Fibroblast of the conjunctiva (primary cell): Measurements from ENCODE around the gene VTI1B.
"Not testable (repeated sequence)": the region's sequence is repeated elsewhere in the genome, so short reads cannot be mapped to it uniquely, and the experiment has no call there.

Source experiments
- DNase-seq: peaks from one replicate; pipeline ENCODE4 v3.0.0-alpha.2; 2010; ENCODE audit warnings: low read depth

The VTI1B gene

GRCh38 chr14:67674480-67675218, at the start of gene VTI1B:
Gene VTI1B, minus strand, starts transcription at chr14:67674632. Its CDS starts 143 bp downstream, at chr14:67674489.
- no peak for DNase-seq

DNA sequence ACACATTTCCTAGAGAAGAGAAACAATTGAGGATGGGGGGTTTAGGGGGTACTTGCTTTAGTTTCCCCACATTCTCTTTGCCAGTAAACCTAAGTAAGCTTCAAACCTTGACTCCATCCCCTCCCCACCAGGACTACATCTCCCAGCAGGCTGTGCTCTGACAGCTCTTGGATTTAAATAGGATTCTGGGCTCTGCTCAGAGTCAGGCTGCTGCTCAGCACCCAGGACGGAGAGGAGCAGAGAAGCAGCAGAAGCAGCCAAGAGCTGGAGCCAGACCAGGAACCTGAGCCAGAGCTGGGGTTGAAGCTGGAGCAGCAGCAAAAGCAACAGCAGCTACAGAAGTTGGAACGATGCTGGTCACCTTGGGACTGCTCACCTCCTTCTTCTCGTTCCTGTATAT, 47.9 kb upstream of the VTI1B start:
- peak; percentile 43 for DNase-seq

DNA sequence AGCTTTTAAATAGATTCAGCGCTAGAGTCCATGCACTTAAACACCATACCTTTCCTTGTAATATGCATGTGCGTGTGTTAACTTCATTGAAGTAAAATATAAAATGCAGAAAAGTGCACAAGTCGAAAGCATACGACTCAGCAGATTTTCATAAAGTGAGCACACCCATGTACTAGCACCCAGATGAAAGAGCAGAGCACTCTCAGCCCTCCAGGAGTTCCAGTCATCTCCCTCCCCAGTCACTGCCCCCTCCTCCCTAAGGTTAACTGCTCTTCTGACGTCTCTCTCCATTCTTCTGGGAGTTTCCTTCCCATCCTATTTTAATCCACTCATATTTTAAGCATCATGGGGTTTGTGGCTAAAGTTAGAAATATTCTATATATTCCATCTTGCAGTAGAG, 47.4 kb upstream of the VTI1B start:
- no peak for DNase-seq

DNA sequence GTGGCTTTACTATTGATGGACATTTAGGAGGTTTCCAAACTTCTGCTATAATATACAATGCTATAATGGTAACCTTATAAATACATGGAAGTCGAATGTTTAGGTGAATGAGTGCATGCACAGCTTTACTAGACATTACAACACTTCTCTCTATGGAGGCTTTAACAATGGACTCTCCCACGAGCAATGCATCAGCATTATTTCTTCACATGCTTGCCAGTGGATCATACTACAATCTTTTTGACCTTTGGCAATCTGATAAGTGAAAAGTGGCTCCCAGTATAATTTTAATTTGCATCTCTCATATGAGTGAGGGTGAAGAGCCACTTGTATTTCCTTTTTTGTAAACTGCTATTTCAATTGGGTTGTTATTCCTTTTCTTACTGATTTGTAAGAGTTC, 45.4 kb upstream of the VTI1B start:
- DNase-seq, result no peak

DNA sequence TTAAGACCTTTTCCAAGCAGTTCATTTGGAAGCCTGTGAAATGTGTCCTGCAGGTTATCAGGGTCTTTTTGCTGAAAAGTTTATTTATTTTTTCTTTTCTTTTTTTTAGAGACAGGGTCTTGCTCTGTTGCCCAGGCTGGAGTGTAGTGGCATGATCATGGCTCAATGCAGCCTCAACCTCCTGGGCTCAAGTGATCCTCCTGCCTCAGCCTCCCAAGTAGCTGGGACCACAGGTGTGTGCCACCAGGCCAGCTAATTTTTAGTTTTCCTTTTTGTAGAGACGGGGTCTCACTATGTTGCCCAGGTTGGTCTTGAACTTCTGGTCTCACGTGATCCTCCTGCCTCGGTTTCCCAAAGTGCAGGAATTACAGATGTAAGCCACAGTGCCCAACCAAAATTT, 45.0 kb upstream of the VTI1B start:
- not testable (repeated sequence) for DNase-seq

DNA sequence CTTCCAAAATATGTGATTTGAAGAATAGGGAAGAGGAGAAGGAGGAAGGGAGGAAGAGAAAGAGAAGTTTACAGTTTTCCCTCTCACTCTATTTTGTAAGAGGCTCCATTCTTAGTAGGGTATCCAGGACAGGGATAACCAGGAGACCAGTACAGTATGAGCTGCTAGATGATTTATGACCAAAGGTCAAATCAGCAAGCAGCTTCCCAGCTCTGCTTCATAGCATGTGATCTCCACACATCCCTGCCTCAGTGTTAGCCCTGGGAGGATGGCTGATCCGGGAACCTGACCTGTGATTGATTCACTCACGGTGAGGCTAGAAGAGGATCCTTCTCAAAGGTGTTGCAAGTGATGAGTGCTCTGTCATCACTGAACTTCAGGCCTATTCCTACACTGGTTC, 43.8 kb upstream of the VTI1B start:
- DNase-seq, result no peak

DNA sequence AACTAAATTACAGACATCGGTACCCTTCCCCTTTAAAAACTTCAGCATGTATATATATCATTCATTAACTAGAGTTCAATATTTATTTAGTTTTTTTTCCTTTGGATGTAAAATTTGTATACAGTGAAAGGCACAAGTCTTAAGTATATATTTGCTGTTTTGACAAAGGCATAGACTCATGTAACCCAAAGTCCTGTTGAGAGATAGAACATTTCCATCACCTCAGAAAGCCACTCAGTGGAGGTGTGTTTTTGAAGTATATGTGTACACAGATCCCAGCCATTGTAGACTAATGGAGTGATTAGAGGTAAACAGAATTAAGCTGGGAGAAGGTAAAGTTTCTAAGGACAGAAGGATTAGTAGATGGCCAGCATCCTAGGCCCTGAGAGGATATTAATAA, 42.6 kb upstream of the VTI1B start:
- no peak for DNase-seq

GRCh38 chr14:67710209-67710608, 35.8 kb upstream of the VTI1B start:
- DNase-seq, result no peak

- DNase-seq, result not testable (repeated sequence)
These were observed 35.4 kb upstream of the VTI1B start for GRCh38 chr14:67709796-67710195.

DNA sequence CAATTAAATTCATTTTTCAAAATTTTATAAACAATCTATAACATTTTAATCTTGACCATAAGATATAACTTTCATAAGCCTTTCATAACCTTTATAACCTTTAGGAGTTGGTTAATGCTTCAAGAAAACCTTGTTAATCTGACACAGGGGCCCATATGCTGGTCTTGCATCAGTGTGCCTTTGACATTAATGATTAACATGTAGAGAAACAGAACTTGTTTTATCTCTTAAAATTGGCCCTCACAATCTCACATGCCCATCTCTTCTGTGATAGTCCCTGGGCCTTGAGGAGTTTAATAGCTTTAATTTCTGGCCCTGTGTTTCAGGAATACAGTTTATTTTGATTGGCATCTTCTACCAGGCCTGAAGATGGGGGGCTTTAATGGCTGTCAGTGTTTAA, 34.9 kb upstream of the VTI1B start:
- DNase-seq, result not testable (repeated sequence)

GRCh38 chr14:67705211-67705610, 30.8 kb upstream of the VTI1B start:
- DNase-seq, result no peak

DNA sequence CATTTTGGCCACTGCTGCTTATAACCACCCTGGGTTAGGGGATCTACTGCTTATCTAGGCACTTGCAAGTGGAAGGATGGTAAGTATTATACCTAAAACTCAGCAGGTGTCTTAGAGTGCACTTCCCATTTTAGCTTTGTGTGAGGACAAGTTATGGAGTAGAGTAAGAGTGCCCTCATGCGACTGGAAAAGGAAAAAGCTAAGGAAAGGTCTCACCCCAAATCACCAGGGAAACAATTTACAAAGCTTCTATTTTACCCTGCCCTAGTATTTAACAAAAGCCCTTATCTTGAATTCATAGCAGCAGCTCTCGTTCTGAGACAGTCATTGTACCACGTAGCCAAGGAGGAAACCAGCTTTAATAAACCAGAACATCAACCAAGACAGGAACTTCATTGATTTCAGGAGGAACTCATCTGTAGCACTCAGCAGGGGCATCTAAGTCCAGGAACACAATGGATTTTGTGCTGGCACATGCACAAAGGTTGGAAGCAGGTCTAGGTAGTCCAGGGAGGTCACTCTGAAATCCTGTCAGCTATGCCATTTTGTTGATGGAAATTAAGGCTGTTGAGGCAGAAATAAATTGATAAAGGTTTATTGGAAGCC, 30.2 kb upstream of the VTI1B start:
- DNase-seq, result peak; percentile 35

- no peak for DNase-seq
These were observed 29.6 kb upstream of the VTI1B start for GRCh38 chr14:67703997-67704396.

DNA sequence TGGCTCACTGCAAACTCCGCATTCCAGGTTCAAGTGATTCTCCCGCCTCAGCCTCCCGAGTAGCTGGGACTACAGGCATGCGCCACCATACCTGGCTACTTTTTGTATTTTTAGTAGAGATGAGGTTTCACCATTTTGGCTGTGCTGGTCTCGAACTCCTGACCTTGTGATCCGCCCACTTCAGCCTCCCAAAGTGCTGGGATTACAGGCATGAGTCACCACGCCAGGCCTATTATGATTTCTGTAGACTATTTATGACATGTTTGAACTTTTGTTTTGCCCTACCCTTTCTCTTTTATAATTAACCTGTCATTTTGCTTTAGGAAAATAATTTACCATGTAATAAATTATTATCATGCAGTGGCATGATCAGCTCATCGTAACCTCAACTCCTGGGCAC, 27.1 kb upstream of the VTI1B start, which contains the start of gene RDH12:
RDH12 (plus strand) TSS at position 395 of the 400 bp plus-strand sequence. CDS start 20,757 bp downstream, outside the sequence.
- not testable (repeated sequence) for DNase-seq

GRCh38 chr14:67698179-67698578, 23.7 kb upstream of the VTI1B start:
- no peak for DNase-seq

DNA sequence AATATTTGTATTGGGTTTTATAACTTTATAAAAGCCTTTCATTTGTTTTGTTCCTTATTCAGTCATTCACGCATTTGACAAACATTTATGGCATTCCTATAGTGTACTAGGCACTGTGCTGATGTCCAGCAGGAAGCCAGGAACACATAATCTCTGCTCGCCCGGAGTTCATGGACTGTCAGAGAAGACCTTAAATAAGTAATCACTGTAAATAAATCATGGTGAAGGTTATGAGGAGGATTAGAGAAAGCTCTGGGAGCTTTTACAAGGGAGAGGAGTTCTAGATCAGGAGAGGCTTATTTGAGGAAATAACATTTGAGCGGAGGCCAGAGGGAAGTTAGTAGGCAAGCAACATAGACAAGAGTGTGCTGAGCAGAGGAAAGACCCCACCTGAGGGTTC, 22.6 kb upstream of the VTI1B start:
- no peak for DNase-seq

DNA sequence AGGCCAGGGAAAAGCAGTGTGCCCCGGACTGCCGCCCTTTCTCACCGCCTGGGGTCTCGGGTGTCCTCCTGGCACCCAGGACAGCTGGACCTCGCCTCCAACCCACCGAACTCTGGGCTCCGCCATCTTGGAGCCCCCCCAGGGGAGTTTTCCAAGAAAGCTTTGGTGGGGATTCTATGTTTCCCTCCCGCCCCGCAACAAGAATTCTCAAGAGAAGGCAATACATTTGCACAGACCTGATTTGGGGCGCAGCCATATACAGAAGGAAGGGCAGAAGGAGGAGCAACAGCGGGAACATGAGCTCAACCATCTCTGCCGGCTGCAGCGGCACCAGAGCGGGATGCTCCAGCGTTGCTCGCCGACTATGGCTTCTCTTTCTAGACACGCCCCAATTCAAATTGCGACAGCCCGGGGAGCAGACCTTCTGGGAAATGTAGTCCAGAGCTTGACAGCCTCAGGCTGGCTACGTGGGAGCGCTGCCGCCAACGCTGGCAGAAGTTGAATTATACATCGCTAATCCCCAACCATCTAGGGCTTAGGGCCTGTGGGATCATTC, 21.0 kb upstream of the VTI1B start, which contains the start of gene RDH11:
RDH11 (minus strand) TSS at position 371 of the 556 bp plus-strand sequence; CDS start at position 310, 61 bp downstream.
- peak; percentile 83 for DNase-seq

- peak; percentile 84 for DNase-seq
These were observed 20.5 kb upstream of the VTI1B start for GRCh38 chr14:67694791-67695393.

- DNase-seq, result no peak
These were observed 15.6 kb upstream of the VTI1B start for GRCh38 chr14:67690011-67690410.

- DNase-seq, result no peak
These were observed 9.4 kb upstream of the VTI1B start for GRCh38 chr14:67683842-67684241.

GRCh38 chr14:67680941-67681340, 6.5 kb upstream of the VTI1B start:
- DNase-seq, result no peak

DNA sequence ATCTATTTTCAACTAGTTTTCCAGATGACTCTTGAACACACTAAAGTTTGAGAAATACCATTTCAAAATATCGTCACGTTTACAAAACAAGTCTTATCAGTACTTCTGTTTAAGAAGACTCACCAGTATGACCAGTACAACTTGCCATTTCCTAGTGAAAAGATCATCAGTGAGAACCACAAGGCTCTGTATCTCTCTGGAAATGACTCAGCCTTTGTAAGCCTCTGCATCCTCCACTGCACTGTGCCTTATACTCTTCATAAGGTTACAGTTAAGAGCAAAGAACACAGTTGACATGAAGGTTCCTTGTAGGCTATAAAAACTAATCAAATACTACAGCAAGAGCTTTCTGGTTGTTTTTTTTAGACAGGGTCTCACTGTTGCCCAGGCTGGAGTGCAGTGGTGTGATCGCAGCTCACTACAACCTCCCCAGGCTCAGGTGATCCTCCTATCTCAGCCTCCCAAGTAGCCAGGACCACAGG, 5.7 kb upstream of the VTI1B start:
- no peak for DNase-seq

DNA sequence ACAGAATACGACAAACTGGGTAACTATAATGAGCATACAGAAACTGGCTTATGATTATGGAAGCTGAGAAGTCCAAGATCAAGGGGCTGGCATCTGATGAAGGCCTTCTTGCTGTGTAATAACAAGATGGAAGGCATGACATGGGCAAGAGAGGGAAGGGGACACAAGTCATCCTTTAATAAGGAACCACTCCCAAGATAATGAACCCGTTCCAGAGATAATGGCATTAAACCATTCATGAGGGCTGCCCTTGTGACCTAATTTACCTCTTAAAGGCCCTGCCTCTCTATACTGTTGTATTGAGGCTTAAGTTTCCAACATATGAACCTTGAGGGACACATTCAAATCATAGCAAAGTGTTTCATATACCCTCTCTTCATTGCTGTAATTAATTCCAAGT, 4.6 kb upstream of the VTI1B start:
- no peak for DNase-seq
